SH-SY5Y (cell line): ENCODE data around the gene ECM2.

Experiments
- GATA2 ChIP-seq: IDR thresholded peaks from 2 replicates; pipeline ENCODE4 v1.6.1; 2011; ENCODE audit warnings: mild to moderate bottlenecking, low read depth, low read length
- GATA3 ChIP-seq: IDR thresholded peaks from 2 replicates; pipeline ENCODE4 v1.6.1; 2011; ENCODE audit warnings: low read depth, mild to moderate bottlenecking, low read length, moderate library complexity

DNA sequence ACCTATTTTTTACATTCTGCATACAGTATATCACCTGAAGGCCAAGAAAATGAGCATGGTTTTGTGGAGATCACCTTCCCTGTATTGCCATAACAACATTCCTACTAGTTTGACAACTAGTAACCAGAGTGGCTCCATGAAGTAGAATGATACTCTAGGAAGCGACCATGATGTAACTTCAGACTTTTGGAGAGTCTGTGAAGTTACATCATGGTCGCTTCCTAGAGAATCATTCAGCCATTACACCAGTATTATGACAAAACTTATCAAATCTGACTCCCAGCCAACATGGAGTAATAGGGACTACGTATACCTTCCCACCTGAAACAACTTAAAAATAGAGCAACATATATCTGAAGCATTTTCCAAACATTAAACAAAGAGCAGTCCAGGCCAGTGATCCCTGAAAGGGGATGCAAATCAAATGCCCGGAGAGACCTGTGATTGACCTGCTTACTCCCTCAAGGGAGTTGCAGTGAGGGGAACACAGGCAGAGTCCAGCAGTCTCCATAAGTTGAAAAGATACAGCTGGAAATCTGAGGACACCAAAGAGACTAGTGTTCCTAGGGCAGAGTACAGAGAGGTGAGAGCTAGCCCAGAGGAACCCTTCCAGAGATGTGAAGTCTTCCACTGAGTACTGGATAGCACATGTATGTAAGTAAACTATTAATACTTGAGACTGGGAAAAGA lies 7.8 kb downstream of the ECM2 start:
- no peak for TF ChIP-seq GATA2
- TF ChIP-seq GATA3 = no peak
